Activated naive CD4-positive, alpha-beta T cell treated with anti-CD3 and anti-CD28 coated beads for 36 hours (primary cell): Measurements from ENCODE around the gene PTTG1IP. TPM values are rescaled to one million over a fixed set of nuclear protein-coding genes. Genes with fewer than 3 reads are reported as not detected.

Source experiments
- CTCF ChIA-PET: fragments of 350-600 bp; sonication (Branson Sonifier 250); formaldehyde crosslinking; loops from one replicate; lab custom pipeline; 2021; ENCODE audit warnings: antibody characterized with exemption; lab: Charles Lee
- DNase-seq: peaks from one replicate; pipeline ENCODE4 v3.0.0-alpha.2; 2020
- H3K27ac Mint-ChIP-seq: one replicate; pipeline ENCODE4 v1.8.0; 2021; ENCODE audit warnings: mild to moderate bottlenecking, mixed read lengths
- H3K27me3 Mint-ChIP-seq: one replicate; pipeline ENCODE4 v1.8.0; 2021; ENCODE audit warnings: low read depth, mixed read lengths
- H3K36me3 Mint-ChIP-seq: one replicate; pipeline ENCODE4 v1.8.0; 2021; ENCODE audit warnings: low read depth, mixed read lengths
- H3K4me1 Mint-ChIP-seq: one replicate; pipeline ENCODE4 v1.8.0; 2021; ENCODE audit warnings: low read depth, mixed read lengths
- H3K4me3 Mint-ChIP-seq: one replicate; pipeline ENCODE4 v1.8.0; 2021; ENCODE audit warnings: mild to moderate bottlenecking, moderate library complexity, mixed read lengths
- H3K9me3 Mint-ChIP-seq: one replicate; pipeline ENCODE4 v1.8.0; 2021; ENCODE audit warnings: mixed read lengths
- intact Hi-C: fragments of 100-400 bp; cut with micrococcal nuclease; formaldehyde crosslinking; loops from one replicate; pipeline ENCODE4 v1.15.1; 2023
- total RNA-seq, 2 experiments: library from RNA; stranded (reverse); gene quantifications; one replicate each; pipeline ENCODE4 v1.2.3, GENCODE V29; 2021

PTTG1IP gene
- total RNA-seq, 2 experiments from 2014 or later: 37.6 to 38.5 TPM

GRCh38 chr21:44858791-44859190 is 14.7 kb downstream of the PTTG1IP start:
- Mint-ChIP-seq H3K4me3 (no peak overlapping the region), H3K4me1 (peaks cover 36% of the 10 kb centered on the region), H3K36me3 (peaks cover 24% of the 10 kb centered on the region), H3K27ac (no peak overlapping the region), H3K9me3 (no peaks in the 10 kb centered on the region), H3K27me3 (no peaks in the 10 kb centered on the region)
- intact Hi-C loops: no loop called here
- CTCF ChIA-PET: interaction anchor here (1.4 kb wide), 1 partner anchor 13 kb away, joined by 3 read pairs; no protein-coding TSS in a partner anchor
- DNase-seq: no peak

- H3K9me3 Mint-ChIP-seq: no peaks in the 10 kb centered on the region
- peaks cover 38% of the 10 kb centered on the region for H3K4me1 Mint-ChIP-seq
- H3K27ac Mint-ChIP-seq: no peak overlapping the region
- CTCF ChIA-PET: interaction anchor here (1.4 kb wide), 1 partner anchor 12 kb away, joined by 3 read pairs; no protein-coding TSS in a partner anchor
- intact Hi-C loops: no loop called here
- H3K36me3 Mint-ChIP-seq: peaks cover 27% of the 10 kb centered on the region
- no peak overlapping the region for H3K4me3 Mint-ChIP-seq
- DNase-seq: no peak
- H3K27me3 Mint-ChIP-seq: no peaks in the 10 kb centered on the region
Observed at GRCh38 chr21:44858291-44858690, 15.2 kb downstream of the PTTG1IP start.

- peaks cover 42% of the 10 kb centered on the region for H3K4me1 Mint-ChIP-seq
- no peak for DNase-seq
- CTCF ChIA-PET: interaction anchor here (1.4 kb wide), 1 partner anchor 11 kb away, joined by 3 read pairs; no protein-coding TSS in a partner anchor
- H3K9me3 Mint-ChIP-seq: no peaks in the 10 kb centered on the region
- intact Hi-C loops: no loop called here
- peaks cover 27% of the 10 kb centered on the region for H3K36me3 Mint-ChIP-seq
- H3K4me3 Mint-ChIP-seq: no peak overlapping the region
- no peaks in the 10 kb centered on the region for H3K27me3 Mint-ChIP-seq
- H3K27ac Mint-ChIP-seq: no peak overlapping the region
Observed at GRCh38 chr21:44857127-44857892, 16.2 kb downstream of the PTTG1IP start.

- intact Hi-C loops: no loop called here
- CTCF ChIA-PET: interaction anchor here (1.5 kb wide), 1 partner anchor 9 kb away, joined by 3 read pairs; no protein-coding TSS in a partner anchor
- no peaks in the 10 kb centered on the region for H3K9me3 Mint-ChIP-seq
- no peak overlapping the region for H3K27ac Mint-ChIP-seq
- no peaks in the 10 kb centered on the region for H3K27me3 Mint-ChIP-seq
- peaks cover 29% of the 10 kb centered on the region for H3K36me3 Mint-ChIP-seq
- no peak for DNase-seq
- H3K4me3 Mint-ChIP-seq: no peak overlapping the region
- H3K4me1 Mint-ChIP-seq: peaks cover 45% of the 10 kb centered on the region
Observed at GRCh38 chr21:44856131-44856530, 17.4 kb downstream of the PTTG1IP start.

GRCh38 chr21:44855572-44855971 is 17.9 kb downstream of the PTTG1IP start:
- CTCF ChIA-PET: interaction anchor here (0.7 to 1.5 kb wide), 3 partner anchors 8 to 62 kb away, joined by 3 to 4 read pairs (median 3); no protein-coding TSS in a partner anchor
- Mint-ChIP-seq H3K9me3 (no peaks in the 10 kb centered on the region), H3K27me3 (no peaks in the 10 kb centered on the region), H3K4me1 (peaks cover 47% of the 10 kb centered on the region), H3K36me3 (peaks cover 32% of the 10 kb centered on the region), H3K4me3 (no peak overlapping the region), H3K27ac (no peak overlapping the region)
- intact Hi-C loops: no loop called here
- no peak for DNase-seq

- peaks cover 34% of the 10 kb centered on the region for H3K36me3 Mint-ChIP-seq
- CTCF ChIA-PET: interaction anchor here (0.6 to 1.5 kb wide), 4 partner anchors 7 to 62 kb away, joined by 3 to 4 read pairs (median 3); no protein-coding TSS in a partner anchor
- no peaks in the 10 kb centered on the region for H3K9me3 Mint-ChIP-seq
- H3K27ac Mint-ChIP-seq: peak overlapping the region; percentile 59
- intact Hi-C loops: no loop called here
- peaks cover 47% of the 10 kb centered on the region for H3K4me1 Mint-ChIP-seq
- H3K4me3 Mint-ChIP-seq: no peak overlapping the region
- H3K27me3 Mint-ChIP-seq: no peaks in the 10 kb centered on the region
- DNase-seq: peak; percentile 18
Observed at GRCh38 chr21:44854664-44855446, 18.6 kb downstream of the PTTG1IP start.

- H3K27me3 Mint-ChIP-seq: no peaks in the 10 kb centered on the region
- no peak overlapping the region for H3K4me3 Mint-ChIP-seq
- H3K4me1 Mint-ChIP-seq: peaks cover 47% of the 10 kb centered on the region
- H3K36me3 Mint-ChIP-seq: peaks cover 35% of the 10 kb centered on the region
- CTCF ChIA-PET: interaction anchor here (0.6 to 1.2 kb wide), 2 partner anchors 54 to 61 kb away, joined by 3 to 4 read pairs; no protein-coding TSS in a partner anchor
- intact Hi-C loops: no loop called here
- peak overlapping the region; percentile 59 for H3K27ac Mint-ChIP-seq
- DNase-seq: peak; percentile 21
- no peaks in the 10 kb centered on the region for H3K9me3 Mint-ChIP-seq
Observed at GRCh38 chr21:44854391-44854663, 19.2 kb downstream of the PTTG1IP start.

GRCh38 chr21:44853601-44854390 is 19.7 kb downstream of the PTTG1IP start:
- Mint-ChIP-seq H3K36me3 (peaks cover 35% of the 10 kb centered on the region), H3K27me3 (no peaks in the 10 kb centered on the region), H3K4me3 (no peak overlapping the region), H3K4me1 (peaks cover 47% of the 10 kb centered on the region), H3K9me3 (no peaks in the 10 kb centered on the region), H3K27ac (no peak overlapping the region)
- CTCF ChIA-PET: interaction anchor here (0.6 to 1.3 kb wide), 3 partner anchors 7 to 54 kb away, joined by 3 to 4 read pairs (median 3); no protein-coding TSS in a partner anchor
- intact Hi-C loops: no loop called here
- no peak for DNase-seq

- Mint-ChIP-seq H3K4me1 (peaks cover 54% of the 10 kb centered on the region), H3K27me3 (no peaks in the 10 kb centered on the region), H3K9me3 (no peaks in the 10 kb centered on the region), H3K4me3 (no peak overlapping the region), H3K36me3 (peaks cover 34% of the 10 kb centered on the region), H3K27ac (peak overlapping the region; percentile 53)
- no peak for DNase-seq
- CTCF ChIA-PET: interaction anchor here (0.6 to 0.9 kb wide), 2 partner anchors 17 to 101 kb away, joined by 3 to 5 read pairs; no protein-coding TSS in a partner anchor
- intact Hi-C loops: no loop called here
Observed at GRCh38 chr21:44850905-44851657, 22.4 kb downstream of the PTTG1IP start.

GRCh38 chr21:44850208-44850800 is 23.2 kb downstream of the PTTG1IP start:
- Mint-ChIP-seq H3K4me3 (no peak overlapping the region), H3K27ac (no peak overlapping the region), H3K9me3 (no peaks in the 10 kb centered on the region), H3K27me3 (no peaks in the 10 kb centered on the region), H3K36me3 (peaks cover 32% of the 10 kb centered on the region), H3K4me1 (peaks cover 51% of the 10 kb centered on the region)
- intact Hi-C loops: no loop called here
- DNase-seq: no peak
- CTCF ChIA-PET: interaction anchor here (0.6 kb wide), 1 partner anchor 102 kb away, joined by 3 read pairs; no protein-coding TSS in a partner anchor

GRCh38 chr21:44849616-44850130 is 23.8 kb downstream of the PTTG1IP start:
- Mint-ChIP-seq H3K4me1 (peaks cover 45% of the 10 kb centered on the region), H3K9me3 (no peaks in the 10 kb centered on the region), H3K4me3 (no peak overlapping the region), H3K36me3 (peaks cover 26% of the 10 kb centered on the region), H3K27ac (no peak overlapping the region), H3K27me3 (no peaks in the 10 kb centered on the region)
- no peak for DNase-seq
- intact Hi-C loops: no loop called here
- CTCF ChIA-PET: interaction anchor here (0.8 kb wide), 1 partner anchor 49 kb away, joined by 3 read pairs; no protein-coding TSS in a partner anchor
